GM12878 (cell line): Measurements from ENCODE around the gene SIL1.

Source experiments
- BCL11A ChIP-seq: IDR thresholded peaks from 2 replicates; pipeline ENCODE4 v1.6.1; 2011; ENCODE audit warnings: low read depth, low read length
- CHD2 ChIP-seq: IDR thresholded peaks from 2 replicates; pipeline ENCODE4 v1.6.1; 2011; ENCODE audit warnings: low read depth, low read length, improper control_type of control experiment, borderline replicate concordance
- CTCF ChIP-seq, 3 experiments: IDR thresholded peaks in 2 of 3; conservative IDR thresholded peaks in 1 of 3; 2 replicates each; pipeline ENCODE4 v1.5.1; 2011; ENCODE audit warnings: low read depth in 3 of 3, low read length in 3 of 3, mild to moderate bottlenecking in 3 of 3, control low read depth in 2 of 3, moderate library complexity in 2 of 3, inconsistent platforms in 1 of 3, mixed read lengths in 1 of 3; ENCODE audit not compliant: control insufficient read depth in 2 of 3, insufficient read depth in 1 of 3; ENCODE audit errors: extremely low read depth in 1 of 3
- ETV6 ChIP-seq, 2 experiments: fragments of 450-650 bp in 1 of 2; IDR thresholded peaks in 1 of 2; conservative IDR thresholded peaks in 1 of 2; 2 replicates each; pipeline ENCODE4 v1.6.1; 2014; ENCODE audit warnings: antibody characterized with exemption in 1 of 2, borderline replicate concordance in 1 of 2, low read depth in 1 of 2, mild to moderate bottlenecking in 1 of 2, moderate library complexity in 1 of 2
- NFIC ChIP-seq: IDR thresholded peaks from 2 replicates; pipeline ENCODE4 v1.6.1; 2012; ENCODE audit warnings: low read depth, mild to moderate bottlenecking, inconsistent platforms, low read length, moderate library complexity
- NFYB ChIP-seq: IDR thresholded peaks from 2 replicates; pipeline ENCODE4 v1.6.1; 2011; ENCODE audit warnings: low read depth, mild to moderate bottlenecking, low read length, improper control_type of control experiment, moderate library complexity; ENCODE audit not compliant: insufficient read depth
- NRF1 ChIP-seq: conservative IDR thresholded peaks from 2 replicates; pipeline ENCODE4 v1.6.1; 2011; ENCODE audit warnings: mild to moderate bottlenecking, low read depth, low read length, improper control_type of control experiment
- POLR2A ChIP-seq: IDR thresholded peaks from 2 replicates; pipeline ENCODE4 v1.6.1; 2011; ENCODE audit warnings: low read depth, mild to moderate bottlenecking, low read length
- POLR2AphosphoS5 ChIP-seq: IDR thresholded peaks from 2 replicates; pipeline ENCODE4 v1.6.1; 2011; ENCODE audit warnings: mild to moderate bottlenecking, low read length, inconsistent platforms
- RAD21 ChIP-seq: IDR thresholded peaks from 2 replicates; pipeline ENCODE4 v1.6.1; 2011; ENCODE audit warnings: mild to moderate bottlenecking, low read depth, low read length, moderate library complexity; ENCODE audit not compliant: insufficient read depth
- SIN3A ChIP-seq: IDR thresholded peaks from 2 replicates; pipeline ENCODE4 v1.6.1; 2012; ENCODE audit warnings: low read depth, low read length, improper control_type of control experiment
- TAF1 ChIP-seq: IDR thresholded peaks from 2 replicates; pipeline ENCODE4 v1.6.1; 2011; ENCODE audit warnings: mild to moderate bottlenecking, low read depth, low read length, borderline replicate concordance
- ZNF217 ChIP-seq: fragments of 450-650 bp; IDR thresholded peaks from 2 replicates; pipeline ENCODE4 v1.6.1; 2017; ENCODE audit warnings: antibody characterized with exemption, mild to moderate bottlenecking

- TF ChIP-seq NRF1 (no peak), NFYB (no peak), CTCF (IDR thresholded peaks at IDR 0.05 in 2 of 3, conservative IDR thresholded peaks at IDR 0.05 in 1 of 3; ENCODE audit: control insufficient read depth in 2 of 3, extremely low read depth in 1 of 3, insufficient read depth in 1 of 3, low read depth in 3 of 3, low read length in 3 of 3) (no peak), POLR2A (no peak), SIN3A (no peak), RAD21 (no peak), NFIC (no peak), ZNF217 (no peak), BCL11A (no peak), POLR2AphosphoS5 (no peak), TAF1 (no peak), CHD2 (no peak), ETV6 (conservative IDR thresholded peaks at IDR 0.05 in 1 of 2, IDR thresholded peaks at IDR 0.05 in 1 of 2; ENCODE audit: borderline replicate concordance in 1 of 2, low read depth in 1 of 2) (no peak)
These were observed 92.5 kb downstream of the SIL1 start for GRCh38 chr5:139105621-139106071.
